ENCODE results near the gene CLEC10A.
"Not testable (repeated sequence)": the region's sequence is repeated elsewhere in the genome, so short reads cannot be mapped to it uniquely, and the experiment has no call there.

DNA sequence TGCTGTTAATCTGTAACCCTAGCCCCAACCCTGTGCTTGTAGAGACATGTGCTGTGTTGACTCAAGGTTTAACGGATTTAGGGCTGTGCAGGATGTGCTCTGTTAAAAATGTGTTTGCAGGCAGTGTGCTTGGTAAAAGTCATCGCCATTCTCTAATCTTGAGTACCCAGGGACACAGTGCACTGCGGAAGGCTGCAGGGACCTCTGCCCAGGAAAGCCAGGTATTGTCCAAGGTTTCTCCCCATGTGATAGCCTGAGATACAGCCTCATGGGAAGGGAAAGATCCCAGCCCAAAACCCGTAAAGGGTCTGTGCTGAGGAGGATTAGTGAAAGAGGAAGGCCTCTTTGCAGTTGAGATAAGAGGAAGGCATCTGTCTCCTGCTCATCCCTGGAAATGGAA is 8.4 kb upstream of the CLEC10A start:
- not testable (repeated sequence) for TF ChIP-seq L3MBTL2 (conservative IDR thresholded peaks at IDR 0.05); TARDBP (IDR thresholded peaks at IDR 0.05); HDGF (IDR thresholded peaks at IDR 0.05; ENCODE audit: borderline replicate concordance); SP1 (IDR thresholded peaks at IDR 0.05); FOXA1 (IDR thresholded peaks at IDR 0.05)
